Prostate gland (tissue), 2 donors: Measurements from ENCODE around the gene SLC5A6.

Source experiments
- POLR2A ChIP-seq: fragments of 450-650 bp; IDR thresholded peaks from one replicate; pipeline ENCODE4 v1.6.1; 2016; ENCODE audit warnings: antibody characterized with exemption, mild to moderate bottlenecking
- POLR2AphosphoS5 ChIP-seq: sonication (generic); formaldehyde crosslinking; IDR thresholded peaks from one replicate; pipeline ENCODE4 v1.6.1; 2017; ENCODE audit warnings: antibody characterized with exemption
- TF ChIP-seq, protein P1 (sequence below), 4 experiments: fragments of 200-600 bp in 2 of 4; fragments of 450-650 bp in 2 of 4; sonication (generic) in 2 of 4; IDR thresholded peaks; 1 replicate in 3 of 4; 2 replicates in 1 of 4; pipeline ENCODE4 v1.5.1; 2016 to 2019; ENCODE audit warnings: antibody characterized with exemption in 4 of 4, mild to moderate bottlenecking in 2 of 4, moderate library complexity in 2 of 4

DNA sequence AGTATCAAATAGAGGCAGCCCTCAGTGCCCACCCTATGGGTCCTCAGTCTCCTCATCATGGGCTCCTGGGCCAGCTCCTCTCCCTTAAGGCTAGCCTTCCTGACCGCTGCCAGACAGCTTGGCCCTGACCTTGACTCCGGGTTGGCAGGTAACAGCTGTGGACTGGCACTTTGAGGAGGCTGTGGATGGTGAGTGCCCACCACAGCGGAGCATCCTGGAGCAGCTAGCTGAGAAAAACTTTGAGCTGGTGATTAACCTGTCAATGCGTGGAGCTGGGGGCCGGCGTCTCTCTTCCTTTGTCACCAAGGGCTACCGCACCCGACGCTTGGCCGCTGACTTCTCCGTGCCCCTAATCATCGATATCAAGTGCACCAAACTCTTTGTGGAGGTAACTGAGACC is 24.1 kb upstream of the SLC5A6 start:
- TF ChIP-seq, protein P1, sequence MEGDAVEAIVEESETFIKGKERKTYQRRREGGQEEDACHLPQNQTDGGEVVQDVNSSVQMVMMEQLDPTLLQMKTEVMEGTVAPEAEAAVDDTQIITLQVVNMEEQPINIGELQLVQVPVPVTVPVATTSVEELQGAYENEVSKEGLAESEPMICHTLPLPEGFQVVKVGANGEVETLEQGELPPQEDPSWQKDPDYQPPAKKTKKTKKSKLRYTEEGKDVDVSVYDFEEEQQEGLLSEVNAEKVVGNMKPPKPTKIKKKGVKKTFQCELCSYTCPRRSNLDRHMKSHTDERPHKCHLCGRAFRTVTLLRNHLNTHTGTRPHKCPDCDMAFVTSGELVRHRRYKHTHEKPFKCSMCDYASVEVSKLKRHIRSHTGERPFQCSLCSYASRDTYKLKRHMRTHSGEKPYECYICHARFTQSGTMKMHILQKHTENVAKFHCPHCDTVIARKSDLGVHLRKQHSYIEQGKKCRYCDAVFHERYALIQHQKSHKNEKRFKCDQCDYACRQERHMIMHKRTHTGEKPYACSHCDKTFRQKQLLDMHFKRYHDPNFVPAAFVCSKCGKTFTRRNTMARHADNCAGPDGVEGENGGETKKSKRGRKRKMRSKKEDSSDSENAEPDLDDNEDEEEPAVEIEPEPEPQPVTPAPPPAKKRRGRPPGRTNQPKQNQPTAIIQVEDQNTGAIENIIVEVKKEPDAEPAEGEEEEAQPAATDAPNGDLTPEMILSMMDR (IDR thresholded peaks at IDR 0.05): no peak
- no peak for TF ChIP-seq POLR2AphosphoS5
- TF ChIP-seq POLR2A: no peak
